HG03457 (cell line): ENCODE results near the gene NLRC4.
"Not testable (repeated sequence)": the region's sequence is repeated elsewhere in the genome, so short reads cannot be mapped to it uniquely, and the experiment has no call there.

Experiments
- ATAC-seq: cut with Tn5 transposase; IDR thresholded peaks from one replicate; pipeline ENCODE4 v1.9.1; 2021; ENCODE audit warnings: moderate number of reproducible peaks; ENCODE audit not compliant: unreplicated experiment

Gene NLRC4

GRCh38 chr2:32246911-32247310 lies 17.8 kb downstream of the NLRC4 start:
- no peak for ATAC-seq

DNA sequence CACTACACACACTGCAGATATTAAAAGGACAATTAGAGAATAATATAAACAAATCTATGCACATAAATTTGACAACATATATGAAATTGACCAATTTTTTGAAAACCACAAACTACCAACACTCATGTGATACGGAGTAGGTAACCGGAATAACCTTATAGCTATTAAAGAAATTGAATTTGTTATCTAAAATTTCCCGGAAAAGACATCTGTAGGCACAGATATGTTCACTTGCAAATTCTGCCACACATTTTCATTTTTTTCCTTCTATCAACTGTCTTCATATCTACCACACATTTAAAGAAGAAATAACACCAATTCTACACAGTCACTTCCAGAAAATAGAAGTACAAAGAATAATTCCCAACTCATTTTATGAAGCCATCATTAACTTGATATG lies 22.4 kb downstream of the NLRC4 start:
- no peak for ATAC-seq

DNA sequence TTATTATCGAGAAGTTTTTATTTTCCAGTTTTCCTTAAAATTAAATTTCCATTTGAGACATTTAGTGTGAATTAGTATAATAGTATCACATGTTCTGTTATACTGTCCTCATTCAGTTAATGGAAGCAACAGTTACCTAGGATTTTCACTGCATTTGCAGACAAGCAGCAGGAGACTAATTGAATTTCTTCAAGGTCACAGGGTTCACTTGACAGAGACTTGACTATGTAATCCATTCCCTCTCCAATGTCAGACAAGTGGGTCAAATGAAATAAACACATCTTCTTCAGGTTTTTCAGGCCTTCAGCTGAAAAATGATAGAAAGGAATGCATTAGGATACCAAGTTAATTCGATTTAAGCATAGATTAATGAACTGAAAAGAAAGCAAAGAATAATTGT lies 26.7 kb downstream of the NLRC4 start:
- no peak for ATAC-seq

DNA sequence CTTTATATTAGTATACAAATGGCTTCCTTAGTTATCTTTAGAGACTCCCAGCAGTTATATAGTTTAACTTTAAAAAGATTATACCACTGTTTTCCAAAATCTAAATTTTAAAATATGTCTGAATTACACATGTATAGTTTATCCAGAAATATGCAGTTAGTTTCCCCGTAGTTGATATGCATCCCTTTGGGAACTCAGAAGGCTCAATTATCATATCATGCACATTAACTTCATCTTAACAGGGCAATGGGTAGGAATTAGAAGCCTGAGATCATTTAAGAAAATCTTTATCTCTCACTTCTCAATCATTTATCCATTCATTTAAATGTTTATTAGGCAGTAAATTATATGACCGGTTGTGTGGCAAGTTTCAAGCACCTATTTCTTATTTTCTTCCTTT lies 27.2 kb downstream of the NLRC4 start:
- ATAC-seq: no peak

DNA sequence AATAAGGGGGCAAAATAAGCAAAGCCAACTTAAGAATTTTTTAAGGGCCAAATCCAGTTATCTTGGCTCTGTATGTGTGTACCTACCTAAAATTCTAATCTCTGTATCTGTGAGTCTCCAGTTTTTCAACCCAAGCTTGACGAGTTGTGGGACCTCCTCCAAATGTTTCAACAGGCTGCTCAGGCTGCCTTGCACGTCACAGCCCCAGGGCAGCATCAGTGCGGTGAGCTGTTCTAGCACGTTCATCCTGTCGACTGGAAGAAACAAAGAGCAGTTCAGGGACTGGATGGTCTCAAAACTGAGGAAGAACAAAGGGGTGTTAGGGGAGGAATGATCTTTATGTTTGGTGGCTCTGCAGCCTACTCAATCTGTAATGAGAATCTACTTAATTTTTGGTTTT lies 29.4 kb downstream of the NLRC4 start:
- ATAC-seq: no peak

DNA sequence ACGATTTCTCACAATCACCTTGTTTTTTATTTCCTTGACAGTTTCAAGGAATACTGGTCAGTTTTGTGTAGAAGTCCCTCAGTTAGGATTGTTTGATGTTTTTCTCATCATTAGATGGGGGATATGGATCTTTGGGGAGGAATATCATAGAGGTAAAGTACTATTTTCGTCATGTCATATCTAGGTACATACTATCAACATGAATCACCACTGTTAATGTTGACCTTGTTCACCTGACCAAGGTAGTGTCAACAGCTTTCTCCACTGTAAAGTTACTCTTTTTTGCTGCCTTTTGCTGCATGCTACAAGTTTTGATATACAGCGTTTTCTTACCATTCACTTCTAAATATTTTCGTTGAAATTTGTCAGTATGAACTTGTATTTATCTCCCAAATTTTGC lies 32.7 kb downstream of the NLRC4 start:
- no peak for ATAC-seq

GRCh38 chr2:32229635-32230034 lies 35.1 kb downstream of the NLRC4 start:
- no peak for ATAC-seq

GRCh38 chr2:32228181-32228580 lies 36.5 kb downstream of the NLRC4 start:
- no peak for ATAC-seq

GRCh38 chr2:32227492-32227891 lies 37.2 kb downstream of the NLRC4 start:
- ATAC-seq: no peak

DNA sequence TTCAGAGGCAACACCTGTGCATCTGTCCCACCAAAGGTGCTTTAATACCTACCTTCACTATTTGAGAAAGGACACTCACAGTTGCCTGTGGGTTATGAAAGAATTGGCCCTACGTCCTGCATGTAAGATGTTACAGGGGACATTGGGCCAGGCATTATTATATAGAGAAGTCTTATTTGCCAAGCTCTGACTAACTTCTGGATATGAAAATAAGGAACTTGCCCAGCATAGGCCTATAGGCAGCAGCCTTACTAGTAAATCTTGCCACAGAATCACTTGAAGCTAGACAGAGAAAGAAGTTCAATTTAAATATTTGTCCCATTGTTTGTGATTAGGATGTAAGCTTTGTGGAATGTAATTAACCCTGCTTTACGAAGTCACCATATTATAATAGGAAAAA lies 41.7 kb downstream of the NLRC4 start:
- ATAC-seq: no peak

DNA sequence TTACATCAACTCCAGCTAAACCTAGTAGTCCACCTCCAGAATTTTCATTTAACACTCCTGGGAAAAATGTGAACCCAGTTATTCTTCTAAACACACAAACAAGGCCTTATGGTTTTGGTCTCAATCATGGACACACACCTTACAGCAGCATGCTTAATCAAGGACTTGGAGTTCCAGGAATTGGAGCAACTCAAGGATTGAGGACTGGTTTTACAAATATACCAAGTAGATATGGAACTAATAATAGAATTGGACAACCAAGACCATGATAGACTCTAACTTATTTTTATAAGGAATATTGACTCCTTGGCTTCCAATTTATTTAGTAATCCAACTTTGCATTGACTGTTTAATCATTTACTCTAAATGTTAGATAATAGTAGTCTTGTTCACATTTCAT lies 44.2 kb downstream of the NLRC4 start:
- ATAC-seq: no peak

- ATAC-seq: no peak
These were observed 52.4 kb downstream of the NLRC4 start for GRCh38 chr2:32212295-32212694.

DNA sequence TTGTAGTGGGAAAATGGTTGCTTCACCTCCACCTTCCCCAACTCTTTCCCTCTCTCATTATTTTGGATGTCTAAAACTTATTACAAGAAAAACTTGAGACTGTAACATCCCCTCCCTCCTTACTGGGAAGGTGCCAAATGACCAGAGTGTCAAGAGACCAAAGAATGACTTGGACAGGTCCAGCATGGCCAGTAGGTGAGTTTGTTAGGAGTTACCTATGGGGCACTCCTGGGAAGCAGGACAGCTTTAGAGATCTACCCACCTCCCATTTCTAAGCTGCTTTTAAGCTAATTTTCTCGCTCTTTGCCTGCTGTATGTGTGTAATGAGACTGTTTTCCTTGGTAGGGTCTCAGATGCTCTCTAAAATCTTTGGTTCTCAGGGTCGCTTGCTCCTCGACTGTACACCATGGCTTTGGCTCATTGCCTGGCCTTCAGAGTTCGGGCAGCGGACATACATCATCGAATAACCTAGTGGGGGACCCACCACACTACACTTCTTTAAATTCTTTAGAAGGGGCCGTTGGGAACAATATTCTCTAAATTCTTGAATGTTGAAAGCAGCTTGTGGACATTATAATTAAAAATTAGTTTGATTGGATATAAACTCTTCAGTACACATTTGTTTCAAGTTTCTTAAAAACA lies 53.8 kb downstream of the NLRC4 start:
- no peak for ATAC-seq

- ATAC-seq: not testable (repeated sequence)
These were observed 61.3 kb downstream of the NLRC4 start for GRCh38 chr2:32203428-32203827.

DNA sequence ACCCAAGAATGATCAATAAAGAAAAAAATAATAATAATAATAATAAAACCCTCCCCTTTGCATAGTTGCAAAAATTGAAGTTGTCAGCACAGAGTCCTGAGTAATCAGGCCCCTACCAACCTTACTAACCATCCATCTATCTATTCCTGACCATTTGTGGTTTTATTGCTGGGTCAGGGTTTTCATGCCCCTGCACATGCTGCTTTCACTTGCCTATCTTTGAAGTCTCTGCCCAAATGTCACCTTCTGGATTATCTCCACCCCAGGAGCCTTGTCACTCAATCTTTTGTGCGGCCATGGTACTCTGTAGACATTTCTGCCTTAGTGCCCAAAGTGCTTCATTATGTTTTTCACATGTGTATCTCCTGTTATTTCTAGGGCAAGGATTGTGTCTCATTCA lies 63.9 kb downstream of the NLRC4 start:
- ATAC-seq: no peak

GRCh38 chr2:32192418-32192817 lies 72.3 kb downstream of the NLRC4 start:
- ATAC-seq: no peak

DNA sequence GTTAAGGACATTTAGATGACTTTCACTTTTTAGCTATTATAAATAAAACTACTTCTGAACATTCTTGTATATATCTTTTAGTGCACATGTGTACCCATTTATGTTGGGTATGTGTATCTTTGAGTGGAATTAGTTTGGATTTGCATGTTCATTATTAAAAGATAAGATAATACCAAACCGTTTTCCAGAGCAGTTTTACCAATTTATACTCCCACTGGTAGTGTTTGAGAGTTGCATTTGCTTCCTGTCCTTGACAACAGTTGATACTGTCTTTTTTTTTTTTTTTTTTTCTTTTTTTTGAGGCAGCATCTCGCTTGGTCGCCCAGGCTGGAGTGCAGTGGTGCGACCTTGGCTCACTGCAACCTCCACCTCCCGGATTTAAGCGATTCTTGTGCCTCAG lies 75.7 kb downstream of the NLRC4 start:
- no peak for ATAC-seq

GRCh38 chr2:32182667-32183066 lies 82.0 kb downstream of the NLRC4 start:
- no peak for ATAC-seq
